DOHH2 (cell line): ENCODE measurements around the gene LIMS2.

Experiments
- H3F3A ChIP-seq: fragments of 200-600 bp; sonication (generic), shearing (Covaris generic); 2 replicates; pipeline ENCODE4 v1.6.0; 2016; ENCODE audit warnings: antibody characterized with exemption, mild to moderate bottlenecking; ENCODE audit not compliant: control insufficient read depth, insufficient read depth
- H3K27ac ChIP-seq: fragments of 200-600 bp; sonication (generic); 2 replicates; pipeline ENCODE4 v1.5.1; 2014; ENCODE audit warnings: low read depth, mild to moderate bottlenecking, low read length, moderate library complexity
- H3K27me3 ChIP-seq: fragments of 200-600 bp; sonication (generic); 2 replicates; pipeline ENCODE4 v1.6.1; 2014; ENCODE audit warnings: mild to moderate bottlenecking, low read length, mixed read lengths; ENCODE audit not compliant: control insufficient read depth
- H3K36me3 ChIP-seq: fragments of 200-600 bp; sonication (generic); 2 replicates; pipeline ENCODE4 v1.6.1; 2014; ENCODE audit warnings: mild to moderate bottlenecking, low read length, moderate library complexity, mixed read lengths; ENCODE audit not compliant: control insufficient read depth
- H3K4me1 ChIP-seq: fragments of 200-600 bp; sonication (generic); 2 replicates; pipeline ENCODE4 v1.6.1; 2014; ENCODE audit warnings: mild to moderate bottlenecking, low read length, mixed read lengths; ENCODE audit not compliant: control insufficient read depth
- H3K4me2 ChIP-seq: fragments of 200-600 bp; sonication (generic); 2 replicates; pipeline ENCODE4 v1.6.0; 2014; ENCODE audit warnings: mild to moderate bottlenecking, low read length, moderate library complexity
- H3K4me3 ChIP-seq: fragments of 200-600 bp; sonication (generic); 2 replicates; pipeline ENCODE4 v1.5.1; 2014; ENCODE audit warnings: mild to moderate bottlenecking, low read length, mixed read lengths
- H3K79me2 ChIP-seq: fragments of 200-600 bp; sonication (generic); 2 replicates; pipeline ENCODE4 v1.6.1; 2014; ENCODE audit warnings: mild to moderate bottlenecking, low read length, mixed read lengths; ENCODE audit not compliant: control insufficient read depth
- H3K9me2 ChIP-seq: fragments of 200-600 bp; sonication (generic); replicated peaks from 2 replicates; pipeline ENCODE4 v1.6.1; 2014; ENCODE audit warnings: mild to moderate bottlenecking, low read length, mixed read lengths; ENCODE audit not compliant: control insufficient read depth
- H3K9me3 ChIP-seq: fragments of 200-600 bp; sonication (generic); 2 replicates; pipeline ENCODE4 v1.6.1; 2014; ENCODE audit warnings: antibody characterized with exemption, low read length, mixed read lengths; ENCODE audit not compliant: control insufficient read depth, insufficient read depth
- H4K20me1 ChIP-seq: fragments of 200-600 bp; sonication (generic); 2 replicates; pipeline ENCODE4 v1.6.0; 2014; ENCODE audit warnings: low read depth, mild to moderate bottlenecking, antibody characterized with exemption, low read length, moderate library complexity; ENCODE audit not compliant: control insufficient read depth, insufficient read depth
- CTCF ChIP-seq: fragments of 200-600 bp; sonication (generic); IDR thresholded peaks from one replicate; pipeline ENCODE4 v1.5.1; 2014; ENCODE audit warnings: antibody characterized with exemption, mild to moderate bottlenecking, low read depth, low read length; ENCODE audit not compliant: poor library complexity, severe bottlenecking
- EZH2phosphoT487 ChIP-seq: fragments of 200-600 bp; sonication (generic); IDR thresholded peaks from 2 replicates; pipeline ENCODE4 v1.6.1; 2017; ENCODE audit warnings: borderline replicate concordance, mild to moderate bottlenecking, antibody characterized with exemption, low read length, moderate library complexity, mixed read lengths

The LIMS2 gene

DNA sequence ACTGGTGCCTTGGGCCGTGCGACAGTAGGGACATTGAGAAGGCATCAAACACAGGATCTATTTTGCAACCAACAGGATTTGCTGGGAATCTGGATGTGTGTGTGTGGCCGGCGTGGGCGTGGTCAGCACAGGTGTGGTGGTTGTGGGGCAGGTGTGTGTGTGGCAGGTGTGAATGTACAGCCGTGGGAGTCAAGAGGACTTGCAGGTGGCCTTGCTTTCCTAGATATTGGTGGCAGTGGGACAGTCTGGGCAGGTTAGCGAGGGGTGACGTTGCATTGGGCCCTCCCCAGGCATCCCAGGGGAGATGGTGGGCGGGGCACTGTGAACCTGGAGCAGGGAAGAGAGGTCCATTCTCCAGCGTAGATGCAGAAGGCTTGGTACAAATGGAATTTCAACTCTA is 3.2 kb upstream of the LIMS2 start:
- no peaks in the 10 kb centered on the region for H3F3A ChIP-seq
- no peak overlapping the region for H3K27ac ChIP-seq
- TF ChIP-seq EZH2phosphoT487: no peak
- TF ChIP-seq CTCF: no peak
- peaks cover 66% of the 10 kb centered on the region for H3K27me3 ChIP-seq
- no peaks in the 10 kb centered on the region for H3K9me3 ChIP-seq
- no peak overlapping the region for H3K4me2 ChIP-seq
- no peaks in the 10 kb centered on the region for H3K79me2 ChIP-seq
- H3K36me3 ChIP-seq: no peaks in the 10 kb centered on the region
- no peaks in the 10 kb centered on the region for H4K20me1 ChIP-seq
- H3K4me1 ChIP-seq: peaks cover 2% of the 10 kb centered on the region; the same call in 1 of the 2 replicates
- H3K4me3 ChIP-seq: no peak overlapping the region
- H3K9me2 ChIP-seq: no peaks in the 10 kb centered on the region

DNA sequence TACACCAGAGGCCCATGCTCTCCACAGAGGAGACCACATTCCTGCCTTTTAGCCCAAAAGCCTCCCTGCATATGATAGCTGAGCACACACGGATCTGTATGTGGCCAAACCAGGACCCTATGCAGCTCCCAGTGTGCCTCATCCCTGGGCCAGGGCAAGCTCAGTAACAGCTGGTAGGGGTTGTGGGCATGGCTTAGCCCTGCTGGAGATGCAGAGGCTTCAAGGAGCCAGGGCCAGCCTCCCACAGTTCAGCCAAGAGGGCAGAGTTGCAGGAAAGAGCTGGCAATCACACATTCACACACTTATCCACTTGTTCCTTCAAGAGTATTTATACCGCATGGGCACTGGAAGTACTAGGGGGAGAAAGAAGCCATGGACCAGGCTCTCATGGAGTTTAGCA is 1.6 kb upstream of the LIMS2 start:
- Histone ChIP-seq H4K20me1 (no peaks in the 10 kb centered on the region), H3K4me3 (no peak overlapping the region), H3F3A (no peaks in the 10 kb centered on the region), H3K4me2 (no peak overlapping the region), H3K4me1 (peaks cover 2% of the 10 kb centered on the region; the same call in 1 of the 2 replicates), H3K79me2 (no peaks in the 10 kb centered on the region), H3K27ac (no peak overlapping the region), H3K9me3 (no peaks in the 10 kb centered on the region), H3K9me2 (no peaks in the 10 kb centered on the region), H3K36me3 (no peaks in the 10 kb centered on the region), H3K27me3 (peaks cover 70% of the 10 kb centered on the region)
- TF ChIP-seq EZH2phosphoT487 (no peak), CTCF (no peak)

- no peak for TF ChIP-seq EZH2phosphoT487
- TF ChIP-seq CTCF: no peak
- Histone ChIP-seq H3K4me3 (no peak overlapping the region), H3K4me2 (no peak overlapping the region), H4K20me1 (no peaks in the 10 kb centered on the region), H3K4me1 (no peaks in the 10 kb centered on the region), H3K27me3 (peaks cover 61% of the 10 kb centered on the region), H3K9me2 (no peaks in the 10 kb centered on the region), H3K9me3 (no peaks in the 10 kb centered on the region), H3K27ac (no peak overlapping the region), H3K36me3 (no peaks in the 10 kb centered on the region), H3F3A (no peaks in the 10 kb centered on the region), H3K79me2 (no peaks in the 10 kb centered on the region)
Observed at GRCh38 chr2:127674241-127675209, 805 bp downstream of the LIMS2 start.
